ENCODE results near the gene WDR1.

Gene WDR1

GRCh38 chr4:10121568-10122208 lies 5.1 kb upstream of the WDR1 start:
- Mint-ChIP-seq H3K4me3 (no peak overlapping the region), H3K27ac (no peak overlapping the region)

GRCh38 chr4:10120943-10121567 lies 4.5 kb upstream of the WDR1 start:
- H3K36me3 Mint-ChIP-seq: no peaks in the 10 kb centered on the region

More at GRCh38 chr4:10121568-10122208, 5.1 kb upstream of the WDR1 start:
- Mint-ChIP-seq H3K9me3 (no peaks in the 10 kb centered on the region), H3K4me1 (peaks cover 63% of the 10 kb centered on the region), H3K36me3 (no peaks in the 10 kb centered on the region), H3K27me3 (no peaks in the 10 kb centered on the region)

GRCh38 chr4:10119773-10120172 lies 3.2 kb upstream of the WDR1 start:
- H3K9me3 Mint-ChIP-seq: no peaks in the 10 kb centered on the region
- peaks cover 68% of the 10 kb centered on the region for H3K4me1 Mint-ChIP-seq
- H3K36me3 Mint-ChIP-seq: peaks cover 4% of the 10 kb centered on the region
- no peaks in the 10 kb centered on the region for H3K27me3 Mint-ChIP-seq
- H3K4me3 Mint-ChIP-seq: peak overlapping the region; percentile 26
- peak overlapping the region; percentile 35 for H3K27ac Mint-ChIP-seq

More at GRCh38 chr4:10120943-10121567, 4.5 kb upstream of the WDR1 start:
- no peak overlapping the region for H3K4me3 Mint-ChIP-seq
- H3K27me3 Mint-ChIP-seq: no peaks in the 10 kb centered on the region
- H3K9me3 Mint-ChIP-seq: no peaks in the 10 kb centered on the region
- peaks cover 63% of the 10 kb centered on the region for H3K4me1 Mint-ChIP-seq
- H3K27ac Mint-ChIP-seq: no peak overlapping the region

- H3K4me1 Mint-ChIP-seq: peaks cover 68% of the 10 kb centered on the region
- peak overlapping the region; percentile 99 for H3K27ac Mint-ChIP-seq
Observed at GRCh38 chr4:10119278-10119677, 2.7 kb upstream of the WDR1 start.

GRCh38 chr4:10118048-10119004 lies 1.7 kb upstream of the WDR1 start:
- H3K9me3 Mint-ChIP-seq: no peaks in the 10 kb centered on the region

More at GRCh38 chr4:10119278-10119677, 2.7 kb upstream of the WDR1 start:
- peaks cover 4% of the 10 kb centered on the region for H3K36me3 Mint-ChIP-seq
- H3K9me3 Mint-ChIP-seq: no peaks in the 10 kb centered on the region
- peak overlapping the region; percentile 97 for H3K4me3 Mint-ChIP-seq
- H3K27me3 Mint-ChIP-seq: no peaks in the 10 kb centered on the region

GRCh38 chr4:10117359-10118047 lies 904 bp upstream of the WDR1 start:
- Mint-ChIP-seq H3K9me3 (no peaks in the 10 kb centered on the region), H3K27ac (peak overlapping the region; percentile 99), H3K27me3 (no peaks in the 10 kb centered on the region), H3K36me3 (peaks cover 14% of the 10 kb centered on the region), H3K4me1 (peaks cover 68% of the 10 kb centered on the region), H3K4me3 (peak overlapping the region; percentile 97)

More at GRCh38 chr4:10118048-10119004, 1.7 kb upstream of the WDR1 start:
- Mint-ChIP-seq H3K27me3 (no peaks in the 10 kb centered on the region), H3K4me3 (peak overlapping the region; percentile 97), H3K27ac (peak overlapping the region; percentile 99), H3K4me1 (peaks cover 68% of the 10 kb centered on the region), H3K36me3 (peaks cover 11% of the 10 kb centered on the region)

- Mint-ChIP-seq H3K9me3 (no peaks in the 10 kb centered on the region), H3K4me3 (peak overlapping the region; percentile 95), H3K4me1 (peaks cover 79% of the 10 kb centered on the region), H3K36me3 (peaks cover 14% of the 10 kb centered on the region), H3K27me3 (no peaks in the 10 kb centered on the region), H3K27ac (peak overlapping the region; percentile 95)
Observed at GRCh38 chr4:10115797-10116568, 616 bp downstream of the WDR1 start.

- H3K27ac Mint-ChIP-seq: peak overlapping the region; percentile 95
- no peaks in the 10 kb centered on the region for H3K27me3 Mint-ChIP-seq
- H3K4me1 Mint-ChIP-seq: peaks cover 86% of the 10 kb centered on the region
- peaks cover 16% of the 10 kb centered on the region for H3K36me3 Mint-ChIP-seq
- no peaks in the 10 kb centered on the region for H3K9me3 Mint-ChIP-seq
- H3K4me3 Mint-ChIP-seq: peak overlapping the region; percentile 95
Observed at GRCh38 chr4:10115271-10115796, 1.3 kb downstream of the WDR1 start.

GRCh38 chr4:10114607-10115006 lies 2.0 kb downstream of the WDR1 start:
- Mint-ChIP-seq H3K27ac (peak overlapping the region; percentile 71), H3K27me3 (no peaks in the 10 kb centered on the region), H3K4me3 (peak overlapping the region; percentile 95), H3K9me3 (no peaks in the 10 kb centered on the region), H3K36me3 (peaks cover 18% of the 10 kb centered on the region), H3K4me1 (peaks cover 91% of the 10 kb centered on the region)

GRCh38 chr4:10114147-10114546 lies 2.5 kb downstream of the WDR1 start:
- Mint-ChIP-seq H3K27me3 (no peaks in the 10 kb centered on the region), H3K4me3 (peak overlapping the region; percentile 70), H3K36me3 (peaks cover 19% of the 10 kb centered on the region), H3K27ac (peak overlapping the region; percentile 87), H3K4me1 (peaks cover 91% of the 10 kb centered on the region), H3K9me3 (no peaks in the 10 kb centered on the region)

GRCh38 chr4:10113362-10114047 lies 3.1 kb downstream of the WDR1 start:
- peaks cover 22% of the 10 kb centered on the region for H3K36me3 Mint-ChIP-seq
- H3K27me3 Mint-ChIP-seq: no peaks in the 10 kb centered on the region
- peak overlapping the region; percentile 70 for H3K4me3 Mint-ChIP-seq
- no peaks in the 10 kb centered on the region for H3K9me3 Mint-ChIP-seq
- peaks cover 91% of the 10 kb centered on the region for H3K4me1 Mint-ChIP-seq
- peak overlapping the region; percentile 87 for H3K27ac Mint-ChIP-seq

GRCh38 chr4:10112658-10113284 lies 3.8 kb downstream of the WDR1 start:
- Mint-ChIP-seq H3K36me3 (peaks cover 22% of the 10 kb centered on the region), H3K4me1 (peaks cover 91% of the 10 kb centered on the region), H3K4me3 (peak overlapping the region; percentile 70), H3K27me3 (no peaks in the 10 kb centered on the region), H3K27ac (peak overlapping the region; percentile 87), H3K9me3 (no peaks in the 10 kb centered on the region)

GRCh38 chr4:10111067-10111801 lies 5.4 kb downstream of the WDR1 start:
- H3K27me3 Mint-ChIP-seq: no peaks in the 10 kb centered on the region
- H3K27ac Mint-ChIP-seq: no peak overlapping the region
- H3K4me3 Mint-ChIP-seq: peak overlapping the region; percentile 61
- H3K36me3 Mint-ChIP-seq: peaks cover 23% of the 10 kb centered on the region
- peaks cover 95% of the 10 kb centered on the region for H3K4me1 Mint-ChIP-seq
- no peaks in the 10 kb centered on the region for H3K9me3 Mint-ChIP-seq

Data from activated naive CD4-positive, alpha-beta T cell treated with anti-CD3 and anti-CD28 coated beads, Interleukin-2, amount 50 U/mL, for 24 hours (primary cell).